ENCODE results near the gene CHEK1. TPM values are rescaled to one million over a fixed set of nuclear protein-coding genes. Genes with fewer than 3 reads are reported as not detected.

CHEK1 gene
- total RNA-seq: 26.1 and 42.2 TPM in 2 replicates

DNA sequence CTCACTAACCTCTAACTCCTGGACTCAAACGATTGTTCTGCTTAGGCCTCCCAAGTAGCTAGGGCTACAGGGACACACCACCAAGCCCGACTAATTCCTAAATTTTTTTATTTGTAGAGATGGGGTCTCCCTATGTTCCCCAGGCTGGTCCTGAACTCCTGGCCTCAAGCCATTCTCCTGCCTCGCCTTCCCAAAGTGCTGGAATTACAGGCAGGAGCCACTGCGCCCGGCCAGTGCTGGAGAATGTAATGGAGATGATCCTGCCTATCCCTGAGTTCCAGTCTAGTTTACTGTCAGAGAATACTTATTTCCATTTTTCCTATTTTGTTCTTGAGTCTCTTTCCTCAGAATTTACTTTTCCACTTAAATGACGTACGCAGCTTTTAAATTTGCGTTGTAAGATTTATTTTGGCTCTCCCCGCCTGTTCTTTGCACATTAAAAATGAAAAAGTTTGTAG, at the start of gene CHEK1:
CHEK1 (plus strand) TSS at position 408 of the 458 bp plus-strand sequence. CDS start 1,606 bp downstream, outside the sequence.

DNA sequence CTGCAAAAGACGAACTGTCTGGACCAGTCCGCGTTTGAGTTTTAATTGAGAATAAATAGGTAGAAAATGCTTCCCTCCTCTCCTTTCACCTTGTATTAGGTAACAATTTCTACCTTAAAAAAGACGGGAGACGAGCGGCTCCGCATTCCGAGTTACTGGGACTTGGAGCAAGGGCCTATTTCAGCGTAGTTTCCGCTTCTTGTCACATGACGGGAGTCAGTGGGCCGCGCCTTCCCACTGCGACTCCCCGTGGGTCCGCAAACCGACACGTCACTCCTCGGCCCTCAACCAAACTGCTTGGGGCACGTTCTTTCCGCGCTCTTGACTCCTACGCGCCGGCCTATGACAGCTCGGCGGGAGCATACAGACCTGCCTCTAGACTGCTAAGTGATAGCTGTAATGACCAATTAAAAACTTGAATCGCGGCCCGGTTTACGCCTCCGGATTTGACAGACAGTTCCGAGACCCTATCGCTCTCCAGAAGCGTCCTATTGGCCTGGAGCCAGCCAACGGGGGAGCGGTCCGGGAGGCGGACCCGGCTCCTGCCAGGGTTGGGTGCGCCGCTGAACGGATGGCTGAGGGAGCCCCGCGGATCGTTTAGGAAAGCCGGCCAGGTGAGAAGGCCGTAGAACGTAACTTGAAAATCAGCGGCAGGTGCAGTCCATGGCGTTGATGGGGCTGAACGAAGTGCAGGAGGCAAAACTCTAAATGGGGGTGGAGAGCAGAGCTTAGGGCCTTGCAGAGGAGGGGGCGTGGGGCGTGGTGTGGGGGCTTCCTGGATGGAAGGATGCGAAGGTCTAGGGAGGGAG, 32.5 kb upstream of the CHEK1 start, which contains the start of gene STT3A:
STT3A (plus strand) TSS at position 548 of the 809 bp plus-strand sequence. CDS start 3,064 bp downstream, outside the sequence.

DNA sequence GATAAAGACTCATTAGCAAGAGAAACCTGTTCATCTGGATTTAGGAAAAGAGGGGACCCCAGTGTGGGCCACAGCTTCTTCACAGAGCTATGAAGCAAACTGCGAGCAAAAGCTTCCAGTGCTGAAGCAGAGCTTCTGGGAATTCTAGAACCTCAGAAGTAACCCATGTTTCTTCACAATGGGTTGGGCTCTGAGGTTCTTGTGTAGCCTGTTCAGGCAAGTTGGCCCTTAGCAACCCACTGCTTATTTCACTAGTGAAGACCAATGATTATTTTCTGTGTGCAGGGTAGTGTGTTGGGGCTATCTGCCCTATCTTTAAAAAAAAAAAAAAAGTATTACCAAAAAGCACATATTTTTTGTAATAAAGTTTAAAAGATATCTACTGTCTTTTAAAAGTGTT, 55.8 kb downstream of the CHEK1 start, which contains the start of gene ACRV1:
ACRV1 (minus strand) TSS at position 101 of the 400 bp plus-strand sequence; CDS start at position 34, 67 bp downstream.

Small RNA genes within 50 kb of the gene (small RNA-seq; reads per million reads assigned to genes)
- 0.37 reads per million, percentile 18 among the genes with 10 or more reads in this experiment for gene RNU2-35P

Other genes with a start within 250 kb of the CHEK1 start
- gene FEZ1, start 128.9 kb upstream of the CHEK1 start, total RNA-seq: 47.4 and 58.5 TPM in 2 replicates
- 129 and 137 TPM in 2 replicates for gene EI24, start 55.7 kb upstream of the CHEK1 start, total RNA-seq
- 259 and 279 TPM in 2 replicates for gene STT3A, start 32.3 kb upstream of the CHEK1 start, total RNA-seq
- not detected in 2 replicates for gene ACRV1, start 55.7 kb downstream of the CHEK1 start, total RNA-seq
- gene PATE1, start 121.1 kb downstream of the CHEK1 start, total RNA-seq: not detected in 2 replicates
- gene PATE2, start 153.7 kb downstream of the CHEK1 start, total RNA-seq: 0.19 and 0.65 TPM in 2 replicates
- not detected in 2 replicates for gene PATE3, start 163.0 kb downstream of the CHEK1 start, total RNA-seq
- gene PATE4, start 208.2 kb downstream of the CHEK1 start, total RNA-seq: not detected in 2 replicates

All from vein endothelial cell (primary cell).